ENCODE results near the gene ZNF385B.

ZNF385B gene

GRCh38 chr2:179745635-179746256 lies 115.7 kb downstream of the ZNF385B start:
- no peak for DNase-seq (ENCODE audit: low spot score)

GRCh38 chr2:179744401-179744800 lies 117.0 kb downstream of the ZNF385B start:
- no peak for DNase-seq (ENCODE audit: low spot score)

- no peak for DNase-seq (ENCODE audit: low spot score)
Measured at GRCh38 chr2:179741317-179741716, 120.1 kb downstream of the ZNF385B start.

GRCh38 chr2:179729966-179730365 lies 131.4 kb downstream of the ZNF385B start:
- DNase-seq (ENCODE audit: low spot score) = no peak

- DNase-seq (ENCODE audit: low spot score) = no peak
Measured at GRCh38 chr2:179726461-179727180, 134.8 kb downstream of the ZNF385B start.

- no peak for DNase-seq (ENCODE audit: low spot score)
Measured at GRCh38 chr2:179724403-179724802, 137.0 kb downstream of the ZNF385B start.

GRCh38 chr2:179720173-179720772 lies 141.1 kb downstream of the ZNF385B start:
- no peak for DNase-seq (ENCODE audit: low spot score)

GRCh38 chr2:179715871-179716270 lies 145.5 kb downstream of the ZNF385B start:
- no peak for DNase-seq (ENCODE audit: low spot score)

- no peak for DNase-seq (ENCODE audit: low spot score)
Measured at GRCh38 chr2:179715196-179715595, 146.2 kb downstream of the ZNF385B start.

- no peak for DNase-seq (ENCODE audit: low spot score)
Measured at GRCh38 chr2:179712825-179713224, 148.6 kb downstream of the ZNF385B start.

- no peak for DNase-seq (ENCODE audit: low spot score)
Measured at GRCh38 chr2:179711375-179711774, 150.0 kb downstream of the ZNF385B start.

GRCh38 chr2:179703702-179704101 lies 157.7 kb downstream of the ZNF385B start:
- no peak for DNase-seq (ENCODE audit: low spot score)

GRCh38 chr2:179702912-179703311 lies 158.5 kb downstream of the ZNF385B start:
- DNase-seq (ENCODE audit: low spot score) = no peak

- DNase-seq (ENCODE audit: low spot score) = no peak
Measured at GRCh38 chr2:179701524-179702110, 159.8 kb downstream of the ZNF385B start.

GRCh38 chr2:179695486-179695885 lies 165.9 kb downstream of the ZNF385B start:
- DNase-seq (ENCODE audit: low spot score) = no peak

GRCh38 chr2:179694963-179695362 lies 166.4 kb downstream of the ZNF385B start:
- DNase-seq (ENCODE audit: low spot score) = no peak

- no peak for DNase-seq (ENCODE audit: low spot score)
Measured at GRCh38 chr2:179692610-179693009, 168.8 kb downstream of the ZNF385B start.

GRCh38 chr2:179692043-179692442 lies 169.4 kb downstream of the ZNF385B start:
- DNase-seq (ENCODE audit: low spot score) = no peak

GRCh38 chr2:179691235-179691634 lies 170.2 kb downstream of the ZNF385B start:
- no peak for DNase-seq (ENCODE audit: low spot score)

- peak; percentile 41 for DNase-seq (ENCODE audit: low spot score)
Measured at GRCh38 chr2:179686718-179687342, 174.6 kb downstream of the ZNF385B start.

GRCh38 chr2:179686069-179686468 lies 175.3 kb downstream of the ZNF385B start:
- no peak for DNase-seq (ENCODE audit: low spot score)

- DNase-seq (ENCODE audit: low spot score) = no peak
Measured at GRCh38 chr2:179685146-179685545, 176.3 kb downstream of the ZNF385B start.

GRCh38 chr2:179682756-179683155 lies 178.7 kb downstream of the ZNF385B start:
- no peak for DNase-seq (ENCODE audit: low spot score)

Measured in kidney capillary endothelial cell (primary cell).